GDM1 (cell line): Measurements from ENCODE around the gene DCLK1.

Experiments used
- DNase-seq: peaks from one replicate; lab custom pipeline; 2025; lab: John Stamatoyannopoulos, UW

DCLK1 gene

GRCh38 chr13:35945368-35945767, 185.8 kb downstream of the DCLK1 start:
- DNase-seq = no peak

GRCh38 chr13:35941374-35941773, 189.8 kb downstream of the DCLK1 start:
- DNase-seq = no peak

- no peak for DNase-seq
Observed at GRCh38 chr13:35940734-35941133, 190.4 kb downstream of the DCLK1 start.

GRCh38 chr13:35936246-35936978, 194.8 kb downstream of the DCLK1 start:
- DNase-seq = no peak

- no peak for DNase-seq
Observed at GRCh38 chr13:35930665-35931631, 200.2 kb downstream of the DCLK1 start.

GRCh38 chr13:35927567-35928021, 203.6 kb downstream of the DCLK1 start:
- DNase-seq = no peak

- DNase-seq = no peak
Observed at GRCh38 chr13:35926859-35927530, 204.2 kb downstream of the DCLK1 start.

GRCh38 chr13:35925669-35926068, 205.5 kb downstream of the DCLK1 start:
- no peak for DNase-seq

GRCh38 chr13:35923347-35923746, 207.8 kb downstream of the DCLK1 start:
- no peak for DNase-seq

GRCh38 chr13:35920816-35921215, 210.4 kb downstream of the DCLK1 start:
- no peak for DNase-seq

GRCh38 chr13:35917942-35918645, 213.1 kb downstream of the DCLK1 start:
- DNase-seq = no peak

GRCh38 chr13:35917252-35917941, 213.8 kb downstream of the DCLK1 start:
- no peak for DNase-seq

- no peak for DNase-seq
Observed at GRCh38 chr13:35916146-35916545, 215.0 kb downstream of the DCLK1 start.

GRCh38 chr13:35914662-35915061, 216.5 kb downstream of the DCLK1 start:
- no peak for DNase-seq

GRCh38 chr13:35912841-35913240, 218.3 kb downstream of the DCLK1 start:
- no peak for DNase-seq

- DNase-seq = no peak
Observed at GRCh38 chr13:35909837-35910540, 221.2 kb downstream of the DCLK1 start.

GRCh38 chr13:35909091-35909490, 222.1 kb downstream of the DCLK1 start:
- DNase-seq = no peak

- no peak for DNase-seq
Observed at GRCh38 chr13:35908226-35908625, 223.0 kb downstream of the DCLK1 start.

- no peak for DNase-seq
Observed at GRCh38 chr13:35906636-35907035, 224.5 kb downstream of the DCLK1 start.

GRCh38 chr13:35903075-35903474, 228.1 kb downstream of the DCLK1 start:
- no peak for DNase-seq

GRCh38 chr13:35898041-35898440, 233.1 kb downstream of the DCLK1 start:
- no peak for DNase-seq
